ENCODE results near the gene SP110. TPM values are rescaled to one million over a fixed set of nuclear protein-coding genes. Genes with fewer than 3 reads are reported as not detected.

SP110 gene
- total and polyA plus RNA-seq, 2 of the 8 experiments (the other 6 are each of a cell fraction or from before 2014, with no cell fraction given) = 3.1 to 7.1 TPM

DNA sequence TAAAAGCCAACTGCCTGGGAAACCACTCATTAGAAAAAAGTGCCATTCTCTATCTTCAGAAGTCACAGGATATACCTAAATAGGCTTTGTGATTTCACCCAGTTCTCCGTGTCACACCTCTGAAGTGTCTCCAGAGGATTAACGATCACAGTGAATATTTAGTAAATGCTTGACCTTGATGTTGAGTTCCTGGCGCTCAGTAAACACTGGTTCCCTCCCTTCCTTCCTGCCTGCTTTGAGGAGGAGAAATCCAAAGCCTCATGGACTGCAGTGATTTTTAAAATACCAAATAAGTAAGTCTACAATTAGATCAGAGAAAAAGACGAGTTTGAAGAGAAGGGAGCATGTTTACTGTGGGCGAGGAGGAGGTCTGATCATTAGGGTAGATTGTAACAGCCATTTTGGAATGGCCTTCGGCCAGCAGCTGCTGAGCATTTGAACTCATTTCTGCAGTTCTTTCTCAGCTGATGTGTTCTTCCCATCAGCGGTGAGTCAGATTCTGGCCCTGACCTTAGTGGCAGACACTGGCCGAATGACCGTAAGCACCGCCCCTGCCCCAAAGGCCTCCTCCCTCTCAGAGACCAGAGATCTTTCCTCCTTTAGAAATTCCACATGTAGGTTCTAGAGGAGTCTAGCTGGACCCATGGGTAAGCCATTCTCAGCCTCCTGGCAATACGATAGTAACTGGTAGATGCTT is 89.0 kb downstream of the SP110 start:
- FAIRE-seq (no peak), DNase-seq (ENCODE audit: low read depth in 1 of 2, low spot score in 2 of 2) (no peak)
- ChIA-PET CTCF (ENCODE audit: partially characterized antibody) (interaction anchor here (1.2 to 1.4 kb wide), 2 partner anchors 64 kb away, joined by 3 to 4 read pairs; no protein-coding TSS in a partner anchor), POLR2A (ENCODE audit: partially characterized antibody) (no interaction called here)
- Histone ChIP-seq H2AK5ac (ENCODE audit: low read depth, low read length) (no peak overlapping the region), H3K4ac (replicated peaks; ENCODE audit: insufficient read length, low read depth, low read length) (no peak overlapping the region), H2BK5ac (ENCODE audit: low read depth, low read length) (no peak overlapping the region), H4K8ac (ENCODE audit: extremely low read depth, insufficient read depth, low read length) (no peak overlapping the region), H2BK15ac (ENCODE audit: low read length) (no peak overlapping the region), H3K79me1 (ENCODE audit: low read depth, low read length) (no peaks in the 10 kb centered on the region), H3K27ac (ENCODE audit: low read depth, low read length) (no peak overlapping the region), H4K91ac (replicated peaks; ENCODE audit: insufficient read length, low read length) (no peak overlapping the region), H3K9ac (replicated peaks in 1 of 4; ENCODE audit: extremely low read depth in 1 of 4, low read depth in 3 of 4, low read length in 3 of 4) (no peak overlapping the region), H3K56ac (replicated peaks; ENCODE audit: insufficient read length, low read depth, low read length) (no peak overlapping the region), H3K27me3 (replicated peaks in 1 of 4; ENCODE audit: control insufficient read depth in 3 of 4, extremely low read depth in 1 of 4, insufficient read depth in 3 of 4, low read length in 3 of 4) (no peaks in the 10 kb centered on the region), H3K18ac (ENCODE audit: extremely low read depth, low read length) (no peak overlapping the region), H3K36me3 (ENCODE audit: control insufficient read depth in 2 of 4, insufficient read depth in 4 of 4, low read length in 3 of 4) (no peaks in the 10 kb centered on the region), H3K4me3 (ENCODE audit: extremely low read depth in 1 of 4, insufficient read depth in 2 of 4, low read depth in 3 of 4, low read length in 4 of 4) (no peak overlapping the region), H4K5ac (ENCODE audit: insufficient read length, low read depth, low read length) (no peak overlapping the region), H3K14ac (ENCODE audit: insufficient read length) (no peak overlapping the region), H3K9me3 (ENCODE audit: insufficient read depth in 2 of 2, low read depth in 1 of 2, low read length in 1 of 2) (peaks cover 0 to 2% of the 10 kb centered on the region in 2 experiments; a peak in 2 of 4 replicates), H2BK20ac (ENCODE audit: low read length) (no peak overlapping the region), H2BK12ac (ENCODE audit: low read depth, low read length) (no peak overlapping the region), H2BK120ac (replicated peaks; ENCODE audit: low read depth, low read length) (no peak overlapping the region), H3K23ac (ENCODE audit: insufficient read length) (no peak overlapping the region), H3K4me2 (ENCODE audit: insufficient read depth in 1 of 2, low read depth in 2 of 2, low read length in 2 of 2) (no peak overlapping the region), H3K4me1 (replicated peaks in 1 of 4; ENCODE audit: control insufficient read depth in 3 of 4, insufficient read depth in 4 of 4, low read length in 3 of 4) (no peaks in the 10 kb centered on the region), H3K23me2 (ENCODE audit: low read depth, low read length) (no peaks in the 10 kb centered on the region), H3K79me2 (ENCODE audit: control insufficient read depth in 1 of 2, insufficient read depth in 2 of 2, low read length in 2 of 2) (no peaks in the 10 kb centered on the region), H2AFZ (ENCODE audit: low read length) (0 out of 2 replicates have a peak overlapping the region, but pooled peaks have one; percentile 9), H4K20me1 (replicated peaks in 1 of 2; ENCODE audit: control insufficient read depth in 1 of 2, insufficient read depth in 2 of 2, low read length in 2 of 2) (no peaks in the 10 kb centered on the region)
- WGBS, 2 experiments (ENCODE audit: extremely low coverage in 1 of 2, insufficient coverage in 1 of 2, insufficient read length in 1 of 2, insufficient replicate concordance in 2 of 2, low coverage in 1 of 2, low lambda C conversion rate in 2 of 2, missing lambda C conversion rate in 1 of 2) = 88% methylated on average over 11 of the region's 11 CpGs; no CpG with 5 or more reads in 1 of the 2 experiments
- TF ChIP-seq RFX5 (IDR thresholded peaks at IDR 0.05; ENCODE audit: borderline replicate concordance, low read depth, low read length) (no peak), SP2 (IDR thresholded peaks at IDR 0.05; ENCODE audit: low read length) (no peak), PHF8 (conservative IDR thresholded peaks at IDR 0.05; ENCODE audit: low read depth, low read length) (no peak), HDAC6 (IDR thresholded peaks at IDR 0.05; ENCODE audit: low read depth, low read length) (no peak), CREB1 (IDR thresholded peaks at IDR 0.05) (no peak), MAFK (IDR thresholded peaks at IDR 0.05; ENCODE audit: low read depth, low read length) (no peak), KDM1A (IDR thresholded peaks at IDR 0.05; ENCODE audit: borderline replicate concordance, low read length) (no peak)
- TF ChIP-seq, protein P1, sequence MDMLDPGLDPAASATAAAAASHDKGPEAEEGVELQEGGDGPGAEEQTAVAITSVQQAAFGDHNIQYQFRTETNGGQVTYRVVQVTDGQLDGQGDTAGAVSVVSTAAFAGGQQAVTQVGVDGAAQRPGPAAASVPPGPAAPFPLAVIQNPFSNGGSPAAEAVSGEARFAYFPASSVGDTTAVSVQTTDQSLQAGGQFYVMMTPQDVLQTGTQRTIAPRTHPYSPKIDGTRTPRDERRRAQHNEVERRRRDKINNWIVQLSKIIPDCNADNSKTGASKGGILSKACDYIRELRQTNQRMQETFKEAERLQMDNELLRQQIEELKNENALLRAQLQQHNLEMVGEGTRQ (IDR thresholded peaks at IDR 0.05; ENCODE audit: low read length) = no peak
- TF ChIP-seq, protein P2, sequence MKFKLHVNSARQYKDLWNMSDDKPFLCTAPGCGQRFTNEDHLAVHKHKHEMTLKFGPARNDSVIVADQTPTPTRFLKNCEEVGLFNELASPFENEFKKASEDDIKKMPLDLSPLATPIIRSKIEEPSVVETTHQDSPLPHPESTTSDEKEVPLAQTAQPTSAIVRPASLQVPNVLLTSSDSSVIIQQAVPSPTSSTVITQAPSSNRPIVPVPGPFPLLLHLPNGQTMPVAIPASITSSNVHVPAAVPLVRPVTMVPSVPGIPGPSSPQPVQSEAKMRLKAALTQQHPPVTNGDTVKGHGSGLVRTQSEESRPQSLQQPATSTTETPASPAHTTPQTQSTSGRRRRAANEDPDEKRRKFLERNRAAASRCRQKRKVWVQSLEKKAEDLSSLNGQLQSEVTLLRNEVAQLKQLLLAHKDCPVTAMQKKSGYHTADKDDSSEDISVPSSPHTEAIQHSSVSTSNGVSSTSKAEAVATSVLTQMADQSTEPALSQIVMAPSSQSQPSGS (IDR thresholded peaks at IDR 0.05; ENCODE audit: low read length) = no peak
